ENCODE data around the gene AKAP12.
"Not testable (repeated sequence)": the region's sequence is repeated elsewhere in the genome, so short reads cannot be mapped to it uniquely, and the experiment has no call there.

AKAP12 gene

DNA sequence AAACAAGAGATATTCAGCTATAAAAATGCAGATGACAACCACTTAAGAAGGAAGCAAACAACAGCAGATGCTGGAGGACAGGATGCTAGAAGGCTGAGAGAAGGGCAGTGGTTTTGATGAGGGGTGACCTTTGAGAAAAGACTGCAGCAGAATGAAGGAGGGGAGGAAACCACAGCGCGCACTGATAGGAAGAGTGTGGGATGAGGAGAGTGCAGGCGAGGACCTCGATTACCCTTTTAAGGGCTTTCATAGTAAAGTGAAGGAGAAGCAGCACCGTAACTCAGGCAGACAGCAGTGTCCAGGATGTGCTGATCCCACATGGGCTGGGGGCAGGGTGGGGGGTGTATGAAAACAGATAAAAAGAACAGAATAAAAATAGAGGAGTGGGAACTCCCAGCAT lies 132.4 kb downstream of the AKAP12 start:
- peaks cover 10% of the 10 kb centered on the region for H3K36me3 ChIP-seq (ENCODE audit: insufficient read depth, low read length)
- no peaks in the 10 kb centered on the region for H3K9me3 ChIP-seq (ENCODE audit: control insufficient read depth, insufficient read depth, low read length)
- no peak overlapping the region for H3K9ac ChIP-seq (ENCODE audit: low read depth, low read length)
- H3K4me1 ChIP-seq (ENCODE audit: insufficient read depth, low read length): peaks cover 18% of the 10 kb centered on the region

DNA sequence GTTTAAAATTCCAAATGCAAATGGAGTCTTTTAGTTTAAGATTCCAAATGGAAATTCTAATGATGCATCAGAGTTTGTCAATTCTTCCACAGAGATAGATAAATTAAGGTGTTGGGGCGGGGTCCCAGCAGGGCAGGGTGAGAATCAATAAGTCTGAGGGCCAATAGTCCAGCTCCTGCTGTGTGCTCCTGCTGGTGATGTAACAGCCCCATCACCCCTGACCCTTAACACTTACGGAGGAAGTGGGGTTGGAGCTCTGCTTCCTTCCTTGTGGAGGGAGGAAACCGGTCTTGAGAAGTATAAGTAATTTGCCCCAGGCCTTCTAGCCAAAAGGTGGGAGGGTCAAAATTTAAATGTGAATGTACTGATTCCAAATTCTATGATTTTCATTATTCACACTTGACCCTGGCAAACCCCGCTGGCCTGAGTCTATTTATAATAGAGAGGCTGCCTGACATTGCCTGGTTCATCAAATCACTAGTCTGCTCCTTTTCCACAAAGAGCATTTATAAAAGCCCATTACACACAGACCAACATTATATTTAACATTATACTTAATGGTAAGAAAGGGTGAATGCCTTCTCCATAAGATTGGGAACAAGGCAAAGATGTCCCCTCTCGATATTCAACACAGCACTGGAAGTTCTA lies 134.4 kb downstream of the AKAP12 start:
- Histone ChIP-seq H3K36me3 (ENCODE audit: insufficient read depth, low read length) (peaks cover 10% of the 10 kb centered on the region), H3K9me3 (ENCODE audit: control insufficient read depth, insufficient read depth, low read length) (no peaks in the 10 kb centered on the region), H3K9ac (ENCODE audit: low read depth, low read length) (peak overlapping the region; percentile 16; the same call in 1 of the 2 replicates), H3K4me1 (ENCODE audit: insufficient read depth, low read length) (peaks cover 18% of the 10 kb centered on the region)

DNA sequence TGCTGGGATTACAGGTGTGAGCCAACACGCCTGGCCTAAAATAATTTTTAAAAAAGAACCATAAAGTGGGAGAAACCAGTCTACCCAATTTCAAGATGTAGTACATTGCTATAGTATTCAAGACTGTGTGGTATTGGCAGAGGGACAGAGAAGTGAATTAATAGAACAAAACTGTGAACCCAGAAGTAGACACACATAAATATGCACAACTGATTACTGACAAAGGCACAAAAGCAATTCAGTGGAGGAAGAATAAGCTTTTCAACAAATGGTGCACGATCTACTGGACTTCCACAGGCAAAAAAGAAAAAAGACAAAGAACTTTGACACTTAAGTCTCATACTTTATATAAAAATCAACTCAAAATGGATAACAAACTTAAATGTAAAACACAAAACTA lies 136.1 kb downstream of the AKAP12 start:
- Histone ChIP-seq H3K9me3 (ENCODE audit: control insufficient read depth, insufficient read depth, low read length) (no peaks in the 10 kb centered on the region), H3K4me1 (ENCODE audit: insufficient read depth, low read length) (peaks cover 25% of the 10 kb centered on the region), H3K36me3 (ENCODE audit: insufficient read depth, low read length) (peaks cover 7% of the 10 kb centered on the region; the same call in 1 of the 2 replicates), H3K9ac (ENCODE audit: low read depth, low read length) (no peak overlapping the region)

DNA sequence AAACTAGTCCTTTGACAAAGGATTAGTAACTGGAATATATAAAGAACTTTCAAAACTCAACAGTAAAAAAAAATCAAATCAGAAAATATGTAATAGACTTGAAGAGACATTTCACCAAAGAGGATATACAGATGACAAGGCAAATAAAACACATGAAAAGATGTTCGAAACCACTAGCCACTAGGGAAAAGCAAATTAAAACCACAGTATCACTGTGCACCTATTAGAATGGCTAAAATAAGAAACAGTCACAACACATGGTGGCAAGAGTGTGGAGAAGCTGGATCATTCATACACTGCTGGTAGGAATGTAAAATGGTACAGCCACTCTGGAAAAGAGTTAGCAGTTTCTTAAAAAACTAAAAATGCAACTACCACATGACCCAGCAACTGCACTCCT lies 136.7 kb downstream of the AKAP12 start:
- no peaks in the 10 kb centered on the region for H3K9me3 ChIP-seq (ENCODE audit: control insufficient read depth, insufficient read depth, low read length)
- no peak overlapping the region for H3K9ac ChIP-seq (ENCODE audit: low read depth, low read length)
- H3K4me1 ChIP-seq (ENCODE audit: insufficient read depth, low read length): peaks cover 25% of the 10 kb centered on the region
- 0 out of 2 replicates have a peak, but pooled peaks cover 5% of the 10 kb centered on the region for H3K36me3 ChIP-seq (ENCODE audit: insufficient read depth, low read length)

DNA sequence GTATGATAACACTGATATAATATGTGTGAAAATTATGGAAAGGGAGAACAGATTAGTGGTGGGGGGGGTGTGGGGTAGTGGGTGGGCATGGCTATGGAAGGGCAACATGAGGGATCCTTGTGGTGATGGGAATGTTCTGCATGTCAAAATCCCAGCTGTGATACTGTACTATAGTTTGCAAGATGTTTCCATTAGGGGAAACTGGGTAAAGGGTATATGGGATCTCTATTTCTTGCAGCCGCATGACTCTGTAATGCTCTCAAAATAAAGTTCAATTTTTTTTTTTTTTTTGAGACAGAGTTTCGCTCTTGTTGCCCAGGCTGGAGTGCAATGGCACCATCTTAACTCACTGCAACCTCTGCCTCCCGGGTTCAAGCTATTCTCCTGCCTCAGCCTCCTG lies 137.3 kb downstream of the AKAP12 start:
- Histone ChIP-seq H3K9me3 (ENCODE audit: control insufficient read depth, insufficient read depth, low read length) (no peaks in the 10 kb centered on the region), H3K4me1 (ENCODE audit: insufficient read depth, low read length) (peaks cover 25% of the 10 kb centered on the region), H3K9ac (ENCODE audit: low read depth, low read length) (no peak overlapping the region), H3K36me3 (ENCODE audit: insufficient read depth, low read length) (no peaks in the 10 kb centered on the region)

DNA sequence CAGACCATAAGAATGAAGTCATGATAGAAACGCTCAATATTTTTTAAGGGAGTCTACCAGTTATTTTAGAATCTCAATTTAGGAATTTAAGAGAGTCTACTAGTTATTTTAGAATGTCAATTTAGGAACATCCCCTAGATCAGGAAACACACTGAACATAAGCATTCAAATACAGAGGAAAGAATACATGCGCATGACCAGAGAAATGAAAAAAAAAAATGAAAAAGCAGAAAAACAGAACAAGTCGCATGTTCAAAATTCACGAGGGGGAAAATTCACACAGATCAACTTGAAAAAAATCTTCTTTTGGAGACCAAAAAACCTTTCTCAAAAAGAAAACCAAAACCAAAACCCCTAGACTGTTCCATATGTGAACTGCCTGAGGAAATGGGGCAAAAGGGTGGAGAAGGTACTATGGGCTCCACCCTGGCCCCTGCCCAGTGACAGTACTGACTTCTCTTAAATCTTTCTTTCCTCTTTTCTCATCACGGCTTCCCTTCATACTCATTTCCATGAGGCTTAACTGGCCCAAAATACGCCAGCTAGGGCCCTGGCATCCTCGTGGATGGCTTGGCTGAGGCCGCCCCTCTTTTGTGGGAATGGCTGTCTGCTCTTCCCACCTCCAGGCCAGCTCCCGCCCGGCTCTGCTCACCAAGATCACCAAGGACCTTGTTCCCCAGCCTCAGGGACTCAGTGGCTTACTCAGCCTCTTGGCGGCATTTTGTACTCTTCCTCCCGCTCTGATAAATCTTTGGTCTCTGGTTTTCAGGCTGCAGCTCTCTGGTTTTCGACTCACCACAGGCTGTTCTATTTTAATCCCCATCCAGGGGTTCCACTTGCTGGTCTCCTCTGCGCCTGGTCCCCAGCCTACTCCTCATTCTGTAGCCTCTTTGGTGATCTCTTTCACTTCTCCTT lies 140.4 kb downstream of the AKAP12 start:
- Histone ChIP-seq H3K36me3 (ENCODE audit: insufficient read depth, low read length) (no peaks in the 10 kb centered on the region), H3K9ac (ENCODE audit: low read depth, low read length) (no peak overlapping the region), H3K9me3 (ENCODE audit: control insufficient read depth, insufficient read depth, low read length) (no peaks in the 10 kb centered on the region), H3K4me1 (ENCODE audit: insufficient read depth, low read length) (peaks cover 10% of the 10 kb centered on the region; the same call in 1 of the 2 replicates)

DNA sequence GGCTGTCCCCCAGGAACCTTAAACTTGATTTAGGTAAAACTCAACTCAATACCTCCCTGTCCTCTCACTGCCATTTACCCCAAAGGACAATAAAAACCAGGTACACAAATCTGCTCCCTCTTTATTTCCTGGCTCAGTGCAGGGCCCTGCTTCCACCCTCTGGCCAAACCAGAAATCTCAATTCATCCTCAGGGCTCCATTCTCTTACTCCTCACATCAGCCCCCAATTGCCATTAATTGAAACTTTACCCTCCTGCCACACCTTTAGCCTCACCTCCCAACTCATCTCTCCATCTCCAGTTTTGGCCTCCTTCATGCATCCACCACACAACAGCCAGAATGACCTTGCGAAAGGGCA lies 141.1 kb downstream of the AKAP12 start:
- Histone ChIP-seq H3K4me1 (ENCODE audit: insufficient read depth, low read length) (peaks cover 10% of the 10 kb centered on the region; the same call in 1 of the 2 replicates), H3K36me3 (ENCODE audit: insufficient read depth, low read length) (no peaks in the 10 kb centered on the region), H3K9ac (ENCODE audit: low read depth, low read length) (no peak overlapping the region), H3K9me3 (ENCODE audit: control insufficient read depth, insufficient read depth, low read length) (no peaks in the 10 kb centered on the region)

DNA sequence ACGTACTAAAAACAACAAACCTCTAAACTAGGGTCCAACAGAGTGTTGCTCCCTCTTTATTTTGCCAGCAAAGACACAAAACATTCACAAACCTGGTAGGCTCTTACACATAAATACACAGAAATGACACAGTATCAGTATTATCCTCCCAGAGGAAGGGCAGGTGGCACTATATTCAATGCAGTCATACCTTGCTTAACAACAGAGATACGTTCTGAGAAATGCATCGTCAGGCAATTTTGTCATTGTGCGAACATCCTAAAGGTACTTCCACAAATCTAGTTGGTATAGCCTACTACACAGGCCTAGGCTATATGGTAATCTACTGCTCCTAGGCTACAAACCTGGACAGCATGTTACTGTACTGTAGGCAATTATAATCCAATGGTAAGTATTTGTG lies 142.0 kb downstream of the AKAP12 start:
- peaks cover 10% of the 10 kb centered on the region; the same call in 1 of the 2 replicates for H3K4me1 ChIP-seq (ENCODE audit: insufficient read depth, low read length)
- H3K36me3 ChIP-seq (ENCODE audit: insufficient read depth, low read length): no peaks in the 10 kb centered on the region
- H3K9ac ChIP-seq (ENCODE audit: low read depth, low read length): no peak overlapping the region
- no peaks in the 10 kb centered on the region for H3K9me3 ChIP-seq (ENCODE audit: control insufficient read depth, insufficient read depth, low read length)

DNA sequence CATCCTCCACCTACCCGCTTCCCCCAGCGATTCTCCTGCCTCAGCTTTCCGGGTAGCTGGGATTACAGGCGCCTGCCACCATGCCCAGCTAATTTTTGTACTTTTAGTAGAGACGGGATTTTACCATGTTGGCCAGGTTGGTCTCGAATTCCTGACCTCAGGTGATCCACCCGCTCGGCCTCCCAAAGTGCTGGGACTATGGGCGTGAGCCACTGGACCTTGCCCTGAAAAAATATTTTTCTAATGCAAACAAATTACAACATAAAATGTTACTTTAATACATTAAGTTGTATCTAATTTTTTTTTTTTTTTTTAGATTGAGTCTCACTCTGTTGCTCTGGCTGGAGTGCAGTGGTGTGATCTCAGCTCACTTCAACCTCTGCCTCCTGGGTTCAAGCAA lies 142.9 kb downstream of the AKAP12 start:
- not testable (repeated sequence) for H3K9me3 ChIP-seq (ENCODE audit: control insufficient read depth, insufficient read depth, low read length); H3K4me1 ChIP-seq (ENCODE audit: insufficient read depth, low read length); H3K9ac ChIP-seq (ENCODE audit: low read depth, low read length); H3K36me3 ChIP-seq (ENCODE audit: insufficient read depth, low read length)

DNA sequence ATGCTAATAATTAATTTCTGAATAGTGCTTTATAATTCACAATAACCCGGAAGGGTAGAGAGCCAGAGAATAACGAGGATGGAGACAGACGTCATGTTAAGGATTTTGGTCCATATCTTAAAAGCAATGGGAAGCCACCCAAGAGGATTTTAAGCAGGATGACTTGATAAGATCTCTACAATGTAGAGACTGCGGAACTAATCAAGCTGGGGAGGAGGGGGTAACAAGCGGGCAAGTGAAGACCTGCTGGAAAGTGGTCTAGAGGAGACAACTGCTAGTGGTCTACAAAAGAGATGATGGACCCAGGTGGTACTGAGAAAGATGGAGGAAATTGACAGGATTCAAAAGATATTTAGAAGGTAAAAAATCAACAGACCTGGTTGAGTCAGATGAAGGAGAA lies 144.4 kb downstream of the AKAP12 start:
- peaks cover 10% of the 10 kb centered on the region; the same call in 1 of the 2 replicates for H3K4me1 ChIP-seq (ENCODE audit: insufficient read depth, low read length)
- H3K9ac ChIP-seq (ENCODE audit: low read depth, low read length): no peak overlapping the region
- H3K9me3 ChIP-seq (ENCODE audit: control insufficient read depth, insufficient read depth, low read length): no peaks in the 10 kb centered on the region
- no peaks in the 10 kb centered on the region for H3K36me3 ChIP-seq (ENCODE audit: insufficient read depth, low read length)

DNA sequence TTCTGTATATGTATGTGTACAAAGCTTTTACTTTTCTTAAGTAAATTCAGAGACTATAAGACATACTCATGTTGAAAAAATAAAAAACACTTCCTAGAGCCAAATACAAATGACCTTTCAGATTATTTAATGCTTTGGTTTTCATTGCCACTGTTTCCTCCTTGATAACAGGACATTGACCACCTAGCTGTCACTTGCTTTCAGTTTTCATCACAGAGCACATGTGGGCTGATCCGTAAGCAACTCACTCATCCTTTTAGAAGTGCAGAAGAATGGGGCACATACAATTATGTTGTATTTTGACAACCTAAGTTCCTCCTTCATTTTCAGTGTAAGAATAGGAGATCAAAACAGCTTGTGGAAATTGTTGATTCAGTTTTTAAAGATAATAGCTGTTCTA lies 145.4 kb downstream of the AKAP12 start:
- Histone ChIP-seq H3K9ac (ENCODE audit: low read depth, low read length) (no peak overlapping the region), H3K9me3 (ENCODE audit: control insufficient read depth, insufficient read depth, low read length) (no peaks in the 10 kb centered on the region), H3K36me3 (ENCODE audit: insufficient read depth, low read length) (no peaks in the 10 kb centered on the region), H3K4me1 (ENCODE audit: insufficient read depth, low read length) (peaks cover 9% of the 10 kb centered on the region; the same call in 1 of the 2 replicates)

DNA sequence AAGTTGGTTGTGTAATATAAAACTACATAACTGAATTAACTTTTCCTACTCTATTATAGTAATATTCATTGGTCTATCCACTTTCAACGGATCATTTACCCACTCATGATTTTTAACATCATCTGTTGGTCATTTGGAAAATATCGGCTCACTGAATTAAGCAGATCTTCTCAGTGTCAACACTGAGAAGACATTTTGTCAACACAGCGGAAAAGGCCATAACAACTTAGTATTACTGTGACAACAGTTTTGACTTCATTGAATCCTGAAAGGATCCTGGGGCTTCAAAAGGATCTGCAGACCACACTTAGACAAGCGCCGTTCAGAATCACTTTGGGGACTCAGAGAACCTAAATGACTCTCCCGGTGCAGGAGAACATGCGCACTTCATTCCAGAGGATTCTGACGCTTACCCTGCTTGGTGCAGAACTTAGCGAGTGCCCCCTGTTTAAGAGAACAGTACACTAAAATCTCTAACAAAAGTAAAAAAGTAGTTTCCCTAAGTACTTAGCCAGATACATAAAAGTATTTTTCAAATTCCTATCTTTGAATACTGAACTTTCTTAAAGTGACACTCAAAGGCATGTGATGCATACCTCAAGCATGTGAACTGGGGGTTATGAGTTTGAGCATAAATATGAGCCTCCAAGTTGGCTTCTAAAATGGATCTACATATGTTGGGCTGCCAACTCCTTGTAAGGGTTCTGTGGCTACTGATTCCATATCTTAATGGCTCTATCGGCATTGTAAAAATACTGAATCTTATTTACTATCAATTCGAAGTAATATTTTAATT lies 147.6 kb downstream of the AKAP12 start:
- H3K9ac ChIP-seq (ENCODE audit: low read depth, low read length): no peak overlapping the region
- no peaks in the 10 kb centered on the region for H3K36me3 ChIP-seq (ENCODE audit: insufficient read depth, low read length)
- H3K9me3 ChIP-seq (ENCODE audit: control insufficient read depth, insufficient read depth, low read length): no peaks in the 10 kb centered on the region
- H3K4me1 ChIP-seq (ENCODE audit: insufficient read depth, low read length): 0 out of 2 replicates have a peak, but pooled peaks cover under 1% of the 10 kb centered on the region

DNA sequence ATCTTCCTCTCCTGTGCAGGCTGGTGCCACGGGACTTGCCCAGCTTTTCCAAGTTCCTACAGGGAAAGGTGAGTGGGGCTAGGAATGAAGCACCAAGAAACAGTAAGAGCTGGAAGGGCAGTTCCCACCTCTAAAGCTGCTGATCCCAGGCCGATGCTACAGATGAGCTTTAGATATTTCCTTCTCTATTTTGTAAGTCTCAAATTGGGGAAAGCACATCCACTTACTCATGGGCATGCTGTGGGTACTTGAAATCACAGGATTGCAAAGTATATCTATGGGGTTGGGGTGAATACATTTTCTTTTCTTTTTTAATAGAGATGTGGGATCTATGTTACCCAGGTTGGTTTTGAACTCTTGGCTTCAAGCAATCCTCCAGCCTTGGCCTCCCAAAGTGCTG lies 148.5 kb downstream of the AKAP12 start:
- Histone ChIP-seq H3K36me3 (ENCODE audit: insufficient read depth, low read length) (no peaks in the 10 kb centered on the region), H3K9ac (ENCODE audit: low read depth, low read length) (no peak overlapping the region), H3K4me1 (ENCODE audit: insufficient read depth, low read length) (peaks cover 9% of the 10 kb centered on the region; the same call in 1 of the 2 replicates)

DNA sequence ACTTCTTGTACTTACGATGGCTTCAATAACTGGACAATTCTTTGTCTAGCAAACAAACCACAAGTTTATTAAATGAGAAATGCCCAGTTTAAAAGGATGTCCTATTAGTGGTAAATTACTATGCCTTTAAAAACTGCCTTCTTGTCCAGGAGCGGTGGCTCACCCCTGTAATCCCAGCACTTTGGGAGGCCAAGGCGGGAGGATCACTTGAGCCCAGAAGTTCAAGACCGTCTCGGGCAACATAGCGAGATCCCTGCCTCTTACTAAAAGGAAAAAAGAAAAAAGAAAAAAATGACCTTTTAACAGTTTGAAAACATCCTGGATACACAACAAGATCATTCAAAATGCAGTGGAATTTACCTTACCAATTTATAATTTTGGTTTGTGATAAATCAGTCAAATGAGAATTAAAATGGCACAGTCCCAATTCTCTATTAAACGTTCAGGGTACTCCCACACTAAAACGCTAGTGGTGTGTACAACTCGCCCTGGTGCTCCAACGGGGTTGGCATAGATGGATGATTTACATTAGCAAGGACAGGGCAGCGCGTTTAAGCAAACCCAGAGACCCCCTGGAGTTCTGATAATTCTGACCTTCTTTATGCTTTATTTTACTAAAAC lies 149.3 kb downstream of the AKAP12 start:
- Histone ChIP-seq H3K4me1 (ENCODE audit: insufficient read depth, low read length) (peaks cover 12% of the 10 kb centered on the region; the same call in 1 of the 2 replicates), H3K9me3 (ENCODE audit: control insufficient read depth, insufficient read depth, low read length) (no peaks in the 10 kb centered on the region), H3K9ac (ENCODE audit: low read depth, low read length) (peak overlapping the region; percentile 98), H3K36me3 (ENCODE audit: insufficient read depth, low read length) (peaks cover under 1% of the 10 kb centered on the region; the same call in 1 of the 2 replicates)

More for the DNA sequence above, 148.5 kb downstream of the AKAP12 start:
- H3K9me3 ChIP-seq (ENCODE audit: control insufficient read depth, insufficient read depth, low read length): no peaks in the 10 kb centered on the region
